ENCODE measurements around the gene FAM32A.

The FAM32A gene

GRCh38 chr19:16226878-16227836 is 41.9 kb downstream of the FAM32A start:
- DNase-seq: no peak

- DNase-seq: no peak
Observed at GRCh38 chr19:16227837-16228636, 42.8 kb downstream of the FAM32A start.

DNA sequence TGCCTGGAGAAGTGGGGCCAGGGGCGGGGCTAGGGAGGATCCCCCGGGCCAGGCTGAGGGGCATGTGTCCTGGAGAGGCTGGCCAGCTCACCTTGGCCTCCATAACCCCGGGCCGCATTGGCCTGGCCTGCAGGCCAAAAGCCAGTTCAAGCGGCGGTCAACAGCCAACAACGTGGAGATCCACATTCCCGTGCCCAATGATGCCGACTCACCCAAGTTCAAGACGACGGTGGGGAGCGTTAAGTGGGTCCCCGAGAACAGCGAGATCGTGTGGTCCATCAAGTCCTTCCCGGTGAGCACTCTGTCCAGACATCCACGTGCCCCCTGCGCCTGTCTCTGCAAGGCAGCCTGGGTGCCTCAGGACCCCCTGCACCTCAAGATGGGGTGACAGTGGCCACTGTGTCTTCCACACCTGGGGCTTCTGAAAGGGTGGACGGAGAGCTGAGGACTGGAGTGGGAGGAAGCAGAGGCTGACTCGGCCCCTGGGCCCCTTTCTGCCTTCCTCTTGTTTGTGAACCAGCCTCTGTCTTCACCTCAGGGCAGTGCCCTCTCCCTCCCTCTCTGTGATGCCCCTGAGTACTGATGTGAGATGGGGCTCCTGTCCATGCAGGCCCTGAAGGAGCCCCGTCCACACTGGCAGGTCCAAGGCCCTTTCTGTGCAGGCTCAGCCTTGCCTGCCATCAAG is 43.6 kb downstream of the FAM32A start:
- no peak for DNase-seq

GRCh38 chr19:16229322-16229641 is 44.1 kb downstream of the FAM32A start:
- no peak for DNase-seq

DNA sequence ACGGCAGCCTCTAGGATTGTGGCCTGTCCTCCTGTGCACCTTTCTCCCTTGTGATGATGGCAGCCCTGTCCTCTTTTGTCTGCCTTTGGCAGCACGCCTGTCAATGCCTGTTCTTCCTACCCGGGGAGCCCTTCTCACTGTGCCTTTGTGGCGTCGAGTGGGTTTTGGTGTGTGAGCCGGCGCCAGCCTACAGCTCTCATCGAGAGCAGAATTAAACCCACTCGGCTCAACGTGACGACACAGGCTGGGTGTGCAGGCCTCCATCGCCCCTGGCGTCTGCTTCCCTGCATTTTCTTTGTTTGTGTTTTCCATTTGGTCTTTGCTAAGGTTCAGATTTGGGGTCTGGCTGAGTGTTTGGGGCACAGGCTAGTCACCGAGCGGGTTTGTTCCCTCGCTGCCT is 46.9 kb downstream of the FAM32A start:
- DNase-seq: no peak

DNA sequence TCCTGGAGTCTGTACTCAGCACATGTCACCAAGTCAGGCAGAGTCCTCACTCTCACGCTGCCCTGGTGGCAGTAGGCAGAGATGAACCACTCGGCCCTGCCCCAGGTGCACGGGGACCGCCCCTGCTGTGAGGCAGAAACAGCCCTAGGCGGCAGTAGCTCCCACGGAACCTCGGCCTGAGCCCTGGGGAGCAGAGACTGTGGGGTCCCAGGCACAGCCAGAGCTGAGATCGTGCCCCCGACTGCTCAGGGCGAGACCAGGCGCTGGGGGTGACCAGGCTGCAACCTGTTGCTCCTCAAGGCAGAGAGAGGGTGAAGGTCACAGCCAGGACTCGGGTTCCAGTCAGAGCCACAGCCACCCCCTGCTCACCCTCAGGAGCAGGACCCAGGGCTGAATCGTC is 47.4 kb downstream of the FAM32A start:
- DNase-seq: no peak

GRCh38 chr19:16233081-16233776 is 48.0 kb downstream of the FAM32A start:
- DNase-seq: no peak

DNA sequence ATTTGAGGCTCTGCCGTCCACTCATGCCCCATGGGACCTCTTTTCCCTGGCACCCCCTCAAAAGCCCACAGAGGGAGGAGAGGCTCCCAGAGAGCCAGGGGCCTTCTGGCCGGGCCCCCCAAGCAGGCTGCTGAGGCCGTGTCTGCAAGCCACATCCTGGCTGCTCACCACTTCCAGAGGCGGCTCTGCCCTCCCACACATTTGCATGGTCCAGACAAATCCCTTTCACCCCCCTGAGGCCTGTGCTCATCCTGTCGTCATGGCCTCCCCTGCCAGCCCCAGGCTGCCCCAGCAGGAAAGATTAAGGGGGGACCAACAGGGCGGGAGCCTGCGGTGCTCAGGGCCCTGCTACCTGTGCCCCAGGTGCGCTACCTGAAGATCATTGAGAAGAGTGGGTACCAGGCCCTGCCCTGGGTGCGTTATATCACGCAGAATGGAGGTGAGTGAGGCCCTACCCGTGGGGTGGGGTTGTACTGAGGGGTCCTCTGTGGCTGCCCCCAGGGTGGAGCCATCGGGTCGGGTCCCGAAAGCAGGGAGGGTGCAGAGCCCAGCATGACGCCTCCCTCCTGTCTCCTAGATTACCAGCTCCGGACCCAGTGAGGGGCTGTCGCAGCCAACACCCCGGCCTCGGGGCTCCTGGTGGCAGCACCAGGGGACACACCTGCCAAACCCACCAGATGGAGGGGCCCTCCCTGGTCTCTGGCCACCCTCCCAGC is 48.8 kb downstream of the FAM32A start:
- DNase-seq: no peak

DNA sequence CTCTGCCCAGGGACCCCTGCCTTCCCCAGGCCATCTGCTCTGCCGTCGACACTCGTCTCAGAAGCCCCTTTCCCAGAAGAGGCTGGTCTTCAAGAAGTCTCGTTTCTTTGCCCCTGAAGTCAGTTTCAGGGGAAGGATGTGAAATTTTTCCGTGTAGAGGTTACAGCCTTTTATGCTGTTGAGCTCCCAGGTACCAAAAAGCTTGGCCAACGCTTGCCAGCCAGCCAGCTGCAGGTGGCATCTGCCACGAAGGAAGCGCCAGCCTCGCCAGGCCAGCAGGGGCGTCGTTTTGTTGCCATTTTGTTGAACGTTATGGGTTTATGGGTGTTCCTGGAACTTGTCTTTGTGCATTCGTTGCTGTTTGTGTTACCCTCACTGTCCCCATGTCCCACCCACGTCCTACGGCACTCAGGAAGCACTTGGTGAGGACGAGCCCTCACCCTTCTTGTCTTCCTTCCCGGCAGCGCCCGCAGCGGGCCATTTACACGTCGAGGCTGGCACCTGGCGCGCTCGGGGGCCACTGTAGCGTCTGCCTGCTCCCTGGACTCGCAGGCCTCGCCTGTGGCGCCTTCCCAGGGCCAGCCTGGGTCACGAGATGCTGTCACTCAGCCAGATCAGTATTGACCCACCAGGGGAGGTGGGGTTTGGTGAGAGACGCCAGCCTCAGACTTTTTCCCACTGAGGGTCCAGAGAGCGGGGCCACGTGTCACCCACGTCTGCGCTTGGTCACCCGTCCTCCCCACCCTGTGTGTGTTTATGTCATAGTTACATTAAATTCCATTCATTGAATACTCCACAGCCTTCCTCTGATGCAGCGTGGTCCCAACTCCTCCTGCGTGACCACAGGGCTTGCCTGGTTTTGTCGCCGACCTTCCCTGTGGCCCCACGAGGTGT is 49.6 kb downstream of the FAM32A start:
- DNase-seq: no peak

DNA sequence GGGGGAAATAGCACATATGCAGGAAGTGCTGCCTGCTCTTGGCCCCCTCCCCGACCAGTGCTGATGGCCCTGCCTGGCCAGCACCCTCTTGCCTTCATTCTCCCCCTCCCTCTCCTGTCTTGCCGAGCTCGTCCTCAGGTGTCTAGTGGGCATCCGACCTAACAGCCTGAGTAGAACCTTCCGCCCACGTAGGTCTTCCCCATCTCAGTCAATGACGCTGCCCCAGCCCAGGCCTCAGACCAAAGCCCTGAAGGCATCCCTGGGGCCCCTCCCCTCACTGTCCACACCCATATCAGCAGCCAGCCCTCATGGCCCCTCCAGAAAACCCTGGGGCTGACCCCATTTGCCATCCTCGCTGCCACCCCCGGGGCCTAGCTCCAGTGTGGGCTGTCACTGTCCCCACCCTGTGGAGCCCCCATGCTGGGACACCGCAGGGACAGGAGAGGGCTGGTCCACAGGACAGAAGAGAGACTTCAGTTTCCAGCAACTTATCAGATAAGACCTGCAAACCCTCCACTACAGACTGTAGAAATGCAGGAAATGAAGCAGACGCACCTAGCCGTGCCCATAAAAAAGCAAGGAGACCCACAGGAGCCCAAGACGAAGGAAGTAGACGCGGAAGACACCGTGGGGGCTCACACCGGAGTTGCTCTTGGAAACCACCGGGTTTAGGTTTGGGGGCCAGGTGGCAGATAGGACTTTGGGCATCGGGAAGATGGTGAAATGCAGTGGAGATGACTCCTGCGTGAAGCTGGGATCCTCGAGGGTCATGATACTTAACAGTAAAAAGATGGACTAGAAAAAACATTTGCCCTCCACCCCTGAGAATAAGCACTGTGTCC is 50.8 kb downstream of the FAM32A start:
- DNase-seq: no peak

Measured in activated CD4-positive, CD25-positive, alpha-beta regulatory T cell treated with anti-CD3 and anti-CD28 coated beads, Interleukin-2, amount 50 U/mL, for 72 hours (primary cell).